Adipose tissue (tissue), 3 donors: Measurements from ENCODE around the gene TET1. TPM values are rescaled to one million over a fixed set of nuclear protein-coding genes. Genes with fewer than 3 reads are reported as not detected.
"Not testable (repeated sequence)": the region's sequence is repeated elsewhere in the genome, so short reads cannot be mapped to it uniquely, and the experiment has no call there.

Experiments
- H3K27ac ChIP-seq: one replicate; pipeline ENCODE4 v1.5.1; 2013; ENCODE audit warnings: low read depth, low read length
- WGBS, 3 donors: extraction: QIAGEN DNeasy Blood & Tissue Kit; methylation state at CpG; one replicate each; pipeline ENCODE4 v1.1.7; 2013; 5-methylcytosine and 5-hydroxymethylcytosine counted together
- polyA plus RNA-seq, 3 donors: library from polyadenylated mRNA; stranded (reverse); fragments of 200-250 nt; gene quantifications; one replicate each; pipeline ENCODE4 v1.2.3, GENCODE V29; 2013
- donor health status: healthy with polysubstance abuse.
- donor health status: Bipolar disorder and iron deficiency.
- donor health status: healthy.

Gene TET1
- polyA plus RNA-seq, 3 donors: 0.21 to 0.79 (median 0.27) TPM

- WGBS, 3 donors: 35 to 60% (median 42%) methylated on average over 28 of the region's 28 CpGs
- H3K27ac ChIP-seq: no peak overlapping the region
Measured at GRCh38 chr10:68561865-68562649, 1.9 kb downstream of the TET1 start.

- WGBS, 3 donors: 35 to 70% (median 36%) methylated on average over 12 of the region's 12 CpGs
Measured at GRCh38 chr10:68562661-68563570, 2.8 kb downstream of the TET1 start.

GRCh38 chr10:68564712-68565111 is 4.6 kb downstream of the TET1 start:
- WGBS, 3 donors: 73 to 74% (median 73%) methylated on average over 4 of the region's 4 CpGs
- no peak overlapping the region for H3K27ac ChIP-seq

More at GRCh38 chr10:68562661-68563570, 2.8 kb downstream of the TET1 start:
- no peak overlapping the region for H3K27ac ChIP-seq

GRCh38 chr10:68565658-68566057 is 5.5 kb downstream of the TET1 start:
- WGBS, 3 donors: 91 to 96% (median 94%) methylated on average over 3 of the region's 3 CpGs
- no peak overlapping the region for H3K27ac ChIP-seq

- no peak overlapping the region for H3K27ac ChIP-seq
Measured at GRCh38 chr10:68566351-68566750, 6.2 kb downstream of the TET1 start.

GRCh38 chr10:68566955-68567354 is 6.8 kb downstream of the TET1 start:
- 44 to 76% (median 54%) methylated on average over 2 of the region's 2 CpGs for WGBS, 3 donors
- no peak overlapping the region for H3K27ac ChIP-seq

More at GRCh38 chr10:68566351-68566750, 6.2 kb downstream of the TET1 start:
- WGBS, 3 donors: 53 to 80% (median 55%) methylated on average over 1 of the region's 1 CpG

- H3K27ac ChIP-seq: no peak overlapping the region
- 62 to 77% (median 66%) methylated on average over 5 of the region's 5 CpGs for WGBS, 3 donors
Measured at GRCh38 chr10:68572151-68572550, 12.0 kb downstream of the TET1 start.

GRCh38 chr10:68574051-68574450 is 13.9 kb downstream of the TET1 start:
- no peak overlapping the region for H3K27ac ChIP-seq
- WGBS, 3 donors: 91 to 97% (median 94%) methylated on average over 1 to 2 of the region's 2 CpGs

GRCh38 chr10:68576118-68576517 is 16.0 kb downstream of the TET1 start:
- 69 to 88% (median 75%) methylated on average over 5 of the region's 5 CpGs for WGBS, 3 donors
- H3K27ac ChIP-seq: no peak overlapping the region

- 70 to 85% (median 74%) methylated on average over 2 of the region's 2 CpGs for WGBS, 3 donors
- no peak overlapping the region for H3K27ac ChIP-seq
Measured at GRCh38 chr10:68578974-68579373, 18.8 kb downstream of the TET1 start.

- 94 to 98% (median 97%) methylated on average over 6 of the region's 6 CpGs for WGBS, 3 donors
- H3K27ac ChIP-seq: not testable (repeated sequence)
Measured at GRCh38 chr10:68584187-68584586, 24.1 kb downstream of the TET1 start.

GRCh38 chr10:68586606-68587305 is 26.6 kb downstream of the TET1 start:
- no peak overlapping the region for H3K27ac ChIP-seq
- 84 to 90% (median 88%) methylated on average over 5 of the region's 5 CpGs for whole genome bisulfite sequencing, 3 donors

- 66 to 76% (median 75%) methylated on average over 5 of the region's 5 CpGs for WGBS, 3 donors
- no peak overlapping the region for H3K27ac ChIP-seq
Measured at GRCh38 chr10:68594405-68594804, 34.3 kb downstream of the TET1 start.

GRCh38 chr10:68595513-68595912 is 35.4 kb downstream of the TET1 start:
- no peak overlapping the region for H3K27ac ChIP-seq
- WGBS, 3 donors: 91 to 100% (median 95%) methylated on average over 5 to 6 of the region's 6 CpGs

GRCh38 chr10:68597407-68597806 is 37.3 kb downstream of the TET1 start:
- H3K27ac ChIP-seq: no peak overlapping the region
- 73 to 96% (median 91%) methylated on average over 1 of the region's 1 CpG for WGBS, 3 donors

GRCh38 chr10:68598978-68599770 is 39.0 kb downstream of the TET1 start:
- 42 to 53% (median 46%) methylated on average over 23 of the region's 23 CpGs for WGBS, 3 donors
- H3K27ac ChIP-seq: no peak overlapping the region

GRCh38 chr10:68599771-68600040 is 39.6 kb downstream of the TET1 start:
- no peak overlapping the region for H3K27ac ChIP-seq
- 8 to 35% (median 34%) methylated on average over 3 of the region's 3 CpGs for WGBS, 3 donors
